Measurements from ENCODE around the gene NRAP.

Gene NRAP

GRCh38 chr10:113609704-113610108 is 54.1 kb downstream of the NRAP start:
- no peak for DNase-seq (ENCODE audit: low read depth in 2 of 2)

GRCh38 chr10:113605268-113605978 is 58.4 kb downstream of the NRAP start:
- DNase-seq (ENCODE audit: low read depth in 2 of 2): no peak

- DNase-seq (ENCODE audit: low read depth in 2 of 2): no peak
These were observed 59.3 kb downstream of the NRAP start for GRCh38 chr10:113604572-113604971.

GRCh38 chr10:113603057-113603777 is 60.6 kb downstream of the NRAP start:
- no peak for DNase-seq (ENCODE audit: low read depth in 2 of 2)

GRCh38 chr10:113600569-113600968 is 63.3 kb downstream of the NRAP start:
- no peak for DNase-seq (ENCODE audit: low read depth in 2 of 2)

GRCh38 chr10:113594652-113595051 is 69.2 kb downstream of the NRAP start:
- DNase-seq (ENCODE audit: low read depth in 2 of 2): no peak

GRCh38 chr10:113592380-113592779 is 71.5 kb downstream of the NRAP start:
- no peak for DNase-seq (ENCODE audit: low read depth in 2 of 2)

- no peak for DNase-seq (ENCODE audit: low read depth in 2 of 2)
These were observed 73.3 kb downstream of the NRAP start for GRCh38 chr10:113590581-113590980.

GRCh38 chr10:113589201-113589770 is 74.6 kb downstream of the NRAP start:
- no peak for DNase-seq (ENCODE audit: low read depth in 2 of 2)

- no peak for DNase-seq (ENCODE audit: low read depth in 2 of 2)
These were observed 77.9 kb downstream of the NRAP start for GRCh38 chr10:113585949-113586348.

GRCh38 chr10:113583571-113583970 is 80.3 kb downstream of the NRAP start:
- DNase-seq (ENCODE audit: low read depth in 2 of 2): no peak

- DNase-seq (ENCODE audit: low read depth in 2 of 2): no peak
These were observed 82.7 kb downstream of the NRAP start for GRCh38 chr10:113581092-113581491.

GRCh38 chr10:113578773-113579172 is 85.1 kb downstream of the NRAP start:
- no peak for DNase-seq (ENCODE audit: low read depth in 2 of 2)

GRCh38 chr10:113576852-113577251 is 87.0 kb downstream of the NRAP start:
- DNase-seq (ENCODE audit: low read depth in 2 of 2): no peak

- DNase-seq (ENCODE audit: low read depth in 2 of 2): no peak
These were observed 90.5 kb downstream of the NRAP start for GRCh38 chr10:113573368-113573767.

- no peak for DNase-seq (ENCODE audit: low read depth in 2 of 2)
These were observed 91.1 kb downstream of the NRAP start for GRCh38 chr10:113572520-113573290.

- no peak for DNase-seq (ENCODE audit: low read depth in 2 of 2)
These were observed 94.3 kb downstream of the NRAP start for GRCh38 chr10:113569576-113569975.

GRCh38 chr10:113566888-113567287 is 97.0 kb downstream of the NRAP start:
- no peak for DNase-seq (ENCODE audit: low read depth in 2 of 2)

GRCh38 chr10:113565364-113565763 is 98.5 kb downstream of the NRAP start:
- DNase-seq (ENCODE audit: low read depth in 2 of 2): no peak

- DNase-seq (ENCODE audit: low read depth in 2 of 2): peak; percentile 48 to 66
These were observed 100.3 kb downstream of the NRAP start for GRCh38 chr10:113563306-113564088.

- no peak for DNase-seq (ENCODE audit: low read depth in 2 of 2)
These were observed 101.1 kb downstream of the NRAP start for GRCh38 chr10:113562704-113563103.
